Astrocyte (in vitro differentiated cells and primary cell): Measurements from ENCODE around the gene KCNG3. TPM values are rescaled to one million over a fixed set of nuclear protein-coding genes. Genes with fewer than 3 reads are reported as not detected.

Experiments
- DNase-seq: peaks from one replicate; pipeline ENCODE4 v3.0.0-alpha.2; 2010; ENCODE audit warnings: low read depth
- FAIRE-seq: peaks from 2 replicates; lab custom pipeline; 2011; peaks lifted over from hg19 to GRCh38; lab: Jason Lieb, UNC
- H2AFZ ChIP-seq: 2 replicates; pipeline ENCODE4 v1.6.0; 2012; ENCODE audit warnings: low read depth, low read length, inconsistent platforms
- H3K27ac ChIP-seq: 2 replicates; pipeline ENCODE4 v1.5.1; 2011; ENCODE audit warnings: low read depth, low read length, inconsistent platforms
- H3K27me3 ChIP-seq: 2 replicates; pipeline ENCODE4 v1.6.0; 2011; ENCODE audit warnings: low read length, inconsistent platforms; ENCODE audit not compliant: insufficient read depth
- H3K36me3 ChIP-seq: 2 replicates; pipeline ENCODE4 v1.5.1; 2011; ENCODE audit warnings: low read length, inconsistent platforms; ENCODE audit not compliant: insufficient read depth
- H3K4me1 ChIP-seq: 2 replicates; pipeline ENCODE4 v1.5.1; 2011; ENCODE audit warnings: low read length, inconsistent platforms; ENCODE audit not compliant: insufficient read depth
- H3K4me2 ChIP-seq: 2 replicates; pipeline ENCODE4 v1.6.0; 2012; ENCODE audit warnings: low read length, inconsistent platforms
- H3K4me3 ChIP-seq: 2 replicates; pipeline ENCODE4 v1.5.1; 2011; ENCODE audit warnings: low read depth, mild to moderate bottlenecking, low read length, inconsistent platforms; ENCODE audit not compliant: insufficient read depth
- H3K79me2 ChIP-seq: 2 replicates; pipeline ENCODE4 v1.6.0; 2012; ENCODE audit warnings: mild to moderate bottlenecking, low read length, inconsistent platforms; ENCODE audit not compliant: insufficient read depth
- H3K9ac ChIP-seq: 2 replicates; pipeline ENCODE4 v1.6.0; 2012; ENCODE audit warnings: mild to moderate bottlenecking, low read length, inconsistent platforms
- H3K9me3 ChIP-seq: 2 replicates; pipeline ENCODE4 v1.5.1; 2012; ENCODE audit warnings: low read depth, mild to moderate bottlenecking, low read length, inconsistent platforms; ENCODE audit not compliant: insufficient read depth
- H4K20me1 ChIP-seq: 2 replicates; pipeline ENCODE4 v1.6.0; 2012; ENCODE audit warnings: low read length, inconsistent platforms; ENCODE audit not compliant: insufficient read depth
- H3K27ac Mint-ChIP-seq: one replicate; pipeline ENCODE4 v1.8.0; 2021; ENCODE audit warnings: mild to moderate bottlenecking, mixed read lengths; ENCODE audit not compliant: unreplicated experiment
- H3K27me3 Mint-ChIP-seq: one replicate; pipeline ENCODE4 v1.8.0; 2021; ENCODE audit warnings: low read depth, mixed read lengths; ENCODE audit not compliant: unreplicated experiment
- H3K36me3 Mint-ChIP-seq: one replicate; pipeline ENCODE4 v1.8.0; 2021; ENCODE audit warnings: low read depth, mixed read lengths; ENCODE audit not compliant: unreplicated experiment
- H3K4me1 Mint-ChIP-seq: one replicate; pipeline ENCODE4 v1.8.0; 2021; ENCODE audit warnings: low read depth, mixed read lengths; ENCODE audit not compliant: unreplicated experiment
- H3K4me3 Mint-ChIP-seq: one replicate; pipeline ENCODE4 v1.8.0; 2021; ENCODE audit warnings: mild to moderate bottlenecking, moderate library complexity, mixed read lengths; ENCODE audit not compliant: unreplicated experiment
- H3K9me3 Mint-ChIP-seq: one replicate; pipeline ENCODE4 v1.8.0; 2021; ENCODE audit warnings: mild to moderate bottlenecking, mixed read lengths; ENCODE audit not compliant: unreplicated experiment
- EZH2 ChIP-seq: IDR thresholded peaks from 2 replicates; pipeline ENCODE4 v1.6.1; 2012; ENCODE audit warnings: mild to moderate bottlenecking, low read length, inconsistent platforms; ENCODE audit not compliant: insufficient read depth
- total RNA-seq: library from RNA; stranded (reverse); gene quantifications from 2 replicates; pipeline ENCODE4 v1.2.1, GENCODE V29; 2021
- TF ChIP-seq, protein P1 (sequence below): IDR thresholded peaks from 2 replicates; pipeline ENCODE4 v1.5.1; 2011; ENCODE audit warnings: low read depth, mild to moderate bottlenecking, inconsistent platforms, low read length, moderate library complexity; ENCODE audit not compliant: insufficient read depth

KCNG3 gene
- total RNA-seq, 1 donor from 2014 or later = 0.20 TPM

DNA sequence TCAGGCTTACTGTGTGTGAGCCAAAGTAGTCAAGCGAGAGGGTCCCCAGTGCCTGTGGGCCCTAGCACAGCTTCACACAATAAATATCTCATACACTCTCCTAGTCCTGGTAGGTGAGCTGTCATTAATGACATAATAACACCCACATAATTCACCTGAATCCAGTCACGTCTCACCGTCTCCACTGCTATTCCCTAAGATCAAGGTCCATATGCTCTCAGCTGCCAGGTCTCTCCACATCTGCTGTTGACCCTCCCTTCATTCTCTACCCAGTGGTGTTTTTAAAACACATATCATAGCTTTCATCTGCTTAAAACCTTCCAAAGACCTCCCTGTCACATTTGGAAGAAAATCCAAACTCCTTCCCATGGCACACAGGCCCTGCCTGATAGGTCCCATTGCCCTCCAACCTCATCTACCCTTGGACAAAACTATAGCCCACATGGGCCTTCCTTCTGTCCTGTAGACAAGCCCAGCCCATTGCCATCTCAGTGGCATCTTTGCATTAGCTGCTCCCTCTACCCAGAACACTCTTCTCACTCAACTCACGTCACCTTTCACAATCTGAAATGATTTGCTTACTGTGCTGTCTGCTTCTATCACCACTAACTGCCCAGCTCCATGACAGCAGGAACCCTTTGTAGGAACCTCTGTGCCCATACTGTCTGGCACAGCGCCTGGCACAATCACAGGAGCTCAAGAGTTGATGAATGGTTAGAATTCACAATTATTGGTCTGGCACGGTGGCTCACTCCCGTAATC, 7.5 kb downstream of the KCNG3 start:
- Histone ChIP-seq H3K4me2 (no peak overlapping the region), H4K20me1 (no peaks in the 10 kb centered on the region), H3K4me1 (no peaks in the 10 kb centered on the region), H3K27me3 (peaks cover 4% of the 10 kb centered on the region), H3K4me3 (no peak overlapping the region), H2AFZ (no peak overlapping the region), H3K36me3 (no peaks in the 10 kb centered on the region), H3K27ac (no peak overlapping the region), H3K9me3 (no peaks in the 10 kb centered on the region), H3K79me2 (no peaks in the 10 kb centered on the region), H3K9ac (no peak overlapping the region)
- no peak overlapping the region for H3K27ac Mint-ChIP-seq
- H3K36me3 Mint-ChIP-seq = no peaks in the 10 kb centered on the region
- TF ChIP-seq, protein P1, sequence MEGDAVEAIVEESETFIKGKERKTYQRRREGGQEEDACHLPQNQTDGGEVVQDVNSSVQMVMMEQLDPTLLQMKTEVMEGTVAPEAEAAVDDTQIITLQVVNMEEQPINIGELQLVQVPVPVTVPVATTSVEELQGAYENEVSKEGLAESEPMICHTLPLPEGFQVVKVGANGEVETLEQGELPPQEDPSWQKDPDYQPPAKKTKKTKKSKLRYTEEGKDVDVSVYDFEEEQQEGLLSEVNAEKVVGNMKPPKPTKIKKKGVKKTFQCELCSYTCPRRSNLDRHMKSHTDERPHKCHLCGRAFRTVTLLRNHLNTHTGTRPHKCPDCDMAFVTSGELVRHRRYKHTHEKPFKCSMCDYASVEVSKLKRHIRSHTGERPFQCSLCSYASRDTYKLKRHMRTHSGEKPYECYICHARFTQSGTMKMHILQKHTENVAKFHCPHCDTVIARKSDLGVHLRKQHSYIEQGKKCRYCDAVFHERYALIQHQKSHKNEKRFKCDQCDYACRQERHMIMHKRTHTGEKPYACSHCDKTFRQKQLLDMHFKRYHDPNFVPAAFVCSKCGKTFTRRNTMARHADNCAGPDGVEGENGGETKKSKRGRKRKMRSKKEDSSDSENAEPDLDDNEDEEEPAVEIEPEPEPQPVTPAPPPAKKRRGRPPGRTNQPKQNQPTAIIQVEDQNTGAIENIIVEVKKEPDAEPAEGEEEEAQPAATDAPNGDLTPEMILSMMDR = no peak
- TF ChIP-seq EZH2 = no peak
- no peaks in the 10 kb centered on the region for H3K9me3 Mint-ChIP-seq
- peaks cover 5% of the 10 kb centered on the region for H3K27me3 Mint-ChIP-seq
- FAIRE-seq (no peak), DNase-seq (no peak)
- no peaks in the 10 kb centered on the region for H3K4me1 Mint-ChIP-seq
- H3K4me3 Mint-ChIP-seq = no peak overlapping the region

DNA sequence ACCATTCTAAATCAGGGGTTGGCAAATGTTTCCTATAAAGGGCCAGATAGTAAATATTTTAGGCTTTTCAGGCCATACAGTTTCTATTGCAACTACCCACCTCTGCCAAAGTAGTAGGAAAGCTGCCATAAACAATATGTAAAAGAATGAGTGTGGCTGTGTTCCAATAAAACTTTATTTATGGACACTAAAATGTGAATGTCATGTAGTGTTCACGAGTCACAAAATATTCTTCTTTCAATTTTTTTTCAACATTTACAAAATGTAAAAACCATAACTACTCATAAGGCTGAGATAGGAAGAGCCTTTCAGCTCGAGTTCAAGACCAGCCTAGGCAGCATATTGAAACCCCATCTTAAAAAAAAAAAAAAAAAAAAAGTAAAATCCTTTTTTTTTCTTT, 13.4 kb downstream of the KCNG3 start:
- H3K27ac Mint-ChIP-seq = no peak overlapping the region
- no peaks in the 10 kb centered on the region for H3K27me3 Mint-ChIP-seq
- FAIRE-seq = no peak
- Histone ChIP-seq H2AFZ (no peak overlapping the region), H4K20me1 (no peaks in the 10 kb centered on the region), H3K9ac (no peak overlapping the region), H3K36me3 (no peaks in the 10 kb centered on the region), H3K9me3 (no peaks in the 10 kb centered on the region), H3K4me2 (no peak overlapping the region), H3K79me2 (no peaks in the 10 kb centered on the region), H3K4me1 (no peaks in the 10 kb centered on the region), H3K27ac (no peak overlapping the region), H3K27me3 (no peaks in the 10 kb centered on the region), H3K4me3 (no peak overlapping the region)
- no peaks in the 10 kb centered on the region for H3K4me1 Mint-ChIP-seq
- H3K36me3 Mint-ChIP-seq = no peaks in the 10 kb centered on the region
- no peak overlapping the region for H3K4me3 Mint-ChIP-seq
- H3K9me3 Mint-ChIP-seq = no peaks in the 10 kb centered on the region
- TF ChIP-seq, protein P1 = no peak
- no peak for TF ChIP-seq EZH2
- DNase-seq = no peak

DNA sequence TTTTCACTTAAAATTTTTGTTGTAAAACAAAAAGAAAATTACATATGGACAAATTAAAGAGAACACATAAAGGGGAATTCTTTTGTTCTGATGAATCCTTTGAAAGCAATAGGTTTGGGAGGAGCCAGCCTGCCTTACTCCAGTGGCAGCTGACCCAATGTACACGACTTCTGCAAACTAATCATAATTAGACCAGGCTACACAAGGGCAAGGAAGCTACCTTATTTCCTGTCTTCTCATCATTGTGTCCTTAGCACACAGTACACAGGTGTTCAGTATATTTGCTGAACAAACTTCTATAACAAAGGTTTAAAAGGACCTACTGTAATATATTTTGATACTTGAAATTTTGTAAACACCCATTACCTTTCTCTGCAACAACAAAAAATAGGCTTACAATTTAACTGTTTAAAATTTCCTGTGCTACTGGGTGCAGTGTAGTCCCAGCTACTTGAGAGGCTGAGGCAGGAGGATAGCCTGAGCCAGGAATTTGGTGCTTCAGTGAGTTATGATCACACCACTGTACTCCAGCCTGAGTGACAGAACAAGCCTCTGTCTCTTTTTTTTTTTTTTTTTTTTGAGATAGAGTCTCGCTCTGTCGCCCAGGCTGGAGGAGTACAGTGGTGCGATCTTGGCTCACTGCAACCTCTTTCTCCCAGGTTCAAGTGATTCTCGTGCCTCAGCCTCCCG, 18.9 kb downstream of the KCNG3 start:
- Histone ChIP-seq H3K27ac (no peak overlapping the region), H3K9ac (no peak overlapping the region), H2AFZ (no peak overlapping the region), H3K4me1 (no peaks in the 10 kb centered on the region), H3K4me2 (no peak overlapping the region), H3K36me3 (no peaks in the 10 kb centered on the region), H4K20me1 (no peaks in the 10 kb centered on the region), H3K4me3 (no peak overlapping the region), H3K27me3 (no peaks in the 10 kb centered on the region), H3K79me2 (no peaks in the 10 kb centered on the region), H3K9me3 (no peaks in the 10 kb centered on the region)
- no peaks in the 10 kb centered on the region for H3K4me1 Mint-ChIP-seq
- no peak for FAIRE-seq
- DNase-seq = no peak
- H3K9me3 Mint-ChIP-seq = no peaks in the 10 kb centered on the region
- H3K27me3 Mint-ChIP-seq = peaks cover 2% of the 10 kb centered on the region
- H3K4me3 Mint-ChIP-seq = no peak overlapping the region
- H3K27ac Mint-ChIP-seq = no peak overlapping the region
- no peaks in the 10 kb centered on the region for H3K36me3 Mint-ChIP-seq
- no peak for TF ChIP-seq EZH2
- TF ChIP-seq, protein P1 = no peak
